Skeletal muscle tissue (tissue), 4 donors: ENCODE data around the gene FDX1. TPM values are rescaled to one million over a fixed set of nuclear protein-coding genes. Genes with fewer than 3 reads are reported as not detected.

Experiments used
- H3K27ac ChIP-seq: one replicate; pipeline ENCODE4 v1.7.0; 2013; ENCODE audit warnings: mild to moderate bottlenecking, low read depth, low read length, inconsistent platforms
- H3K27me3 ChIP-seq, 3 donors: one replicate each; pipeline ENCODE4 v1.7.0; 2013; ENCODE audit warnings: low read length in 3 of 3; ENCODE audit not compliant: control insufficient read depth in 3 of 3, insufficient read depth in 3 of 3
- H3K36me3 ChIP-seq, 3 donors: one replicate each; pipeline ENCODE4 v1.7.0; 2013; ENCODE audit warnings: low read length in 3 of 3; ENCODE audit not compliant: control insufficient read depth in 3 of 3, insufficient read depth in 3 of 3
- H3K4me1 ChIP-seq, 3 donors: one replicate each; pipeline ENCODE4 v1.7.0; 2013; ENCODE audit warnings: low read length in 3 of 3, mild to moderate bottlenecking in 3 of 3; ENCODE audit not compliant: control insufficient read depth in 3 of 3, insufficient read depth in 3 of 3
- H3K4me3 ChIP-seq, 3 donors: one replicate each; pipeline ENCODE4 v1.7.0; 2013; ENCODE audit warnings: low read length in 3 of 3
- H3K9ac ChIP-seq, 3 donors: one replicate each; pipeline ENCODE4 v1.7.0; 2013; ENCODE audit warnings: low read length in 3 of 3, mild to moderate bottlenecking in 3 of 3, moderate library complexity in 2 of 3, low read depth in 1 of 3
- H3K9me3 ChIP-seq, 3 donors: one replicate each; pipeline ENCODE4 v1.7.0; 2013; ENCODE audit warnings: low read length in 3 of 3; ENCODE audit not compliant: control insufficient read depth in 3 of 3
- total RNA-seq: library from RNA; depleted of rRNA; stranded (reverse); fragments of >200 nt; gene quantifications from one replicate; pipeline ENCODE4 v1.2.3, GENCODE V29; 2014
- donor health status: Osteomylitis.

FDX1 gene
- total RNA-seq, 1 donor from 2014 or later: 7.3 TPM

- H3K27me3 ChIP-seq: no peaks in the 10 kb centered on the region
- no peak overlapping the region for H3K4me3 ChIP-seq
- no peaks in the 10 kb centered on the region for H3K9me3 ChIP-seq
- peaks cover 5 to 22% (median 11%) of the 10 kb centered on the region in 3 donors for H3K4me1 ChIP-seq
- H3K36me3 ChIP-seq: no peaks in the 10 kb centered on the region
- no peak overlapping the region for H3K9ac ChIP-seq
- H3K27ac ChIP-seq: peak overlapping the region; percentile 56
Observed at GRCh38 chr11:110478410-110478809, 48.7 kb downstream of the FDX1 start.

GRCh38 chr11:110479108-110480101 lies 49.7 kb downstream of the FDX1 start:
- no peaks in the 10 kb centered on the region for H3K36me3 ChIP-seq
- no peaks in the 10 kb centered on the region for H3K27me3 ChIP-seq
- H3K4me3 ChIP-seq: peak overlapping the region; percentile 6 to 57 (median 55)
- peak overlapping the region; percentile 56 for H3K27ac ChIP-seq
- no peaks in the 10 kb centered on the region for H3K9me3 ChIP-seq
- H3K4me1 ChIP-seq: peaks cover 5 to 22% (median 11%) of the 10 kb centered on the region in 3 donors
- H3K9ac ChIP-seq: no peak overlapping the region

- Histone ChIP-seq H3K4me3 (no peak overlapping the region), H3K36me3 (no peaks in the 10 kb centered on the region), H3K27me3 (no peaks in the 10 kb centered on the region), H3K27ac (no peak overlapping the region), H3K4me1 (peaks cover 5 to 22% (median 11%) of the 10 kb centered on the region in 3 donors), H3K9me3 (no peaks in the 10 kb centered on the region), H3K9ac (no peak overlapping the region)
Observed at GRCh38 chr11:110481523-110481922, 51.8 kb downstream of the FDX1 start.

- H3K36me3 ChIP-seq: no peaks in the 10 kb centered on the region
- H3K9me3 ChIP-seq: no peaks in the 10 kb centered on the region
- H3K4me1 ChIP-seq: no peaks in the 10 kb centered on the region
- H3K27ac ChIP-seq: no peak overlapping the region
- no peak overlapping the region for H3K9ac ChIP-seq
- H3K4me3 ChIP-seq: no peak overlapping the region
- H3K27me3 ChIP-seq: no peaks in the 10 kb centered on the region
Observed at GRCh38 chr11:110486156-110486555, 56.4 kb downstream of the FDX1 start.

GRCh38 chr11:110488446-110488845 lies 58.7 kb downstream of the FDX1 start:
- no peak overlapping the region for H3K9ac ChIP-seq
- no peaks in the 10 kb centered on the region for H3K9me3 ChIP-seq
- no peak overlapping the region for H3K27ac ChIP-seq
- peaks cover 0 to 4% (median 0%) of the 10 kb centered on the region in 3 donors for H3K4me1 ChIP-seq
- no peak overlapping the region for H3K4me3 ChIP-seq
- H3K27me3 ChIP-seq: no peaks in the 10 kb centered on the region
- H3K36me3 ChIP-seq: no peaks in the 10 kb centered on the region

- Histone ChIP-seq H3K36me3 (no peaks in the 10 kb centered on the region), H3K9me3 (no peaks in the 10 kb centered on the region), H3K27me3 (no peaks in the 10 kb centered on the region), H3K9ac (no peak overlapping the region), H3K4me3 (no peak overlapping the region), H3K27ac (no peak overlapping the region), H3K4me1 (peaks cover 0 to 4% (median 0%) of the 10 kb centered on the region in 3 donors)
Observed at GRCh38 chr11:110490886-110491285, 61.1 kb downstream of the FDX1 start.

GRCh38 chr11:110491577-110492320 lies 62.0 kb downstream of the FDX1 start:
- no peak overlapping the region for H3K9ac ChIP-seq
- H3K9me3 ChIP-seq: no peaks in the 10 kb centered on the region
- H3K4me3 ChIP-seq: no peak overlapping the region
- no peaks in the 10 kb centered on the region for H3K27me3 ChIP-seq
- H3K36me3 ChIP-seq: no peaks in the 10 kb centered on the region
- H3K27ac ChIP-seq: peak overlapping the region; percentile 49
- H3K4me1 ChIP-seq: peaks cover 0 to 4% (median 0%) of the 10 kb centered on the region in 3 donors

GRCh38 chr11:110492321-110492685 lies 62.6 kb downstream of the FDX1 start:
- Histone ChIP-seq H3K27me3 (no peaks in the 10 kb centered on the region), H3K27ac (peak overlapping the region; percentile 49)

GRCh38 chr11:110493346-110493745 lies 63.6 kb downstream of the FDX1 start:
- Histone ChIP-seq H3K9ac (no peak overlapping the region), H3K36me3 (no peaks in the 10 kb centered on the region)

More at GRCh38 chr11:110492321-110492685, 62.6 kb downstream of the FDX1 start:
- Histone ChIP-seq H3K36me3 (no peaks in the 10 kb centered on the region), H3K9me3 (no peaks in the 10 kb centered on the region), H3K4me3 (no peak overlapping the region), H3K4me1 (peaks cover 0 to 4% (median 3%) of the 10 kb centered on the region in 3 donors), H3K9ac (no peak overlapping the region)

More at GRCh38 chr11:110493346-110493745, 63.6 kb downstream of the FDX1 start:
- Histone ChIP-seq H3K4me3 (no peak overlapping the region), H3K27ac (no peak overlapping the region), H3K9me3 (no peaks in the 10 kb centered on the region), H3K4me1 (peaks cover 0 to 4% (median 3%) of the 10 kb centered on the region in 3 donors), H3K27me3 (no peaks in the 10 kb centered on the region)
